Right atrium auricular region (tissue), 2 donors: ENCODE results near the gene BBX. TPM values are rescaled to one million over a fixed set of nuclear protein-coding genes. Genes with fewer than 3 reads are reported as not detected.

Experiments
- DNase-seq: peaks from one replicate; pipeline ENCODE4 v3.0.0-alpha.2; 2019; ENCODE audit warnings: low spot score
- H3K27ac ChIP-seq, 2 donors: fragments of 200-600 bp; sonication (generic); 1 replicate in 1 of 2; 2 replicates in 1 of 2; pipeline ENCODE4 v1.5.1; 2016 to 2019
- H3K27me3 ChIP-seq, 2 donors: fragments of 200-600 bp; sonication (generic); one replicate each; pipeline versions ENCODE4 v1.5.1 to v1.6.0; 2017 to 2019
- H3K36me3 ChIP-seq: fragments of 200-600 bp; sonication (generic); one replicate; pipeline ENCODE4 v1.5.1; 2016
- H3K4me1 ChIP-seq, 2 donors: fragments of 200-600 bp; sonication (generic); one replicate each; pipeline versions ENCODE4 v1.5.1 to v1.6.0; 2017 to 2019
- H3K4me3 ChIP-seq, 2 donors: fragments of 200-600 bp; sonication (generic); 1 replicate in 1 of 2; 2 replicates in 1 of 2; pipeline ENCODE4 v1.5.1; 2017 to 2019; ENCODE audit warnings: mild to moderate bottlenecking in 1 of 2, moderate library complexity in 1 of 2
- H3K9me3 ChIP-seq, 2 donors: fragments of 200-600 bp; sonication (generic); one replicate each; pipeline ENCODE4 v1.5.1; 2019
- CTCF ChIP-seq, 2 donors: fragments of 200-600 bp; sonication (generic); IDR thresholded peaks; one replicate each; pipeline ENCODE4 v1.5.1; 2019; ENCODE audit warnings: antibody characterized with exemption in 2 of 2
- total RNA-seq, 2 donors: library from RNA; depleted of rRNA; stranded (reverse); fragments of >200 nt; gene quantifications; one replicate each; pipeline ENCODE4 v1.1.0, GENCODE V29; 2016

The BBX gene
- total RNA-seq, 2 donors from 2014 or later: 33.8 to 57.2 TPM

- H3K4me3 ChIP-seq: no peak overlapping the region
- no peaks in the 10 kb centered on the region for H3K9me3 ChIP-seq
- H3K27me3 ChIP-seq: no peaks in the 10 kb centered on the region
- no peak overlapping the region for H3K27ac ChIP-seq
- DNase-seq: no peak
- H3K36me3 ChIP-seq: peaks cover 36% of the 10 kb centered on the region
- TF ChIP-seq CTCF (IDR thresholded peaks at IDR 0.05): no peak
- H3K4me1 ChIP-seq: no peaks in the 10 kb centered on the region
These were observed 283.8 kb downstream of the BBX start for GRCh38 chr3:107806536-107806935.

DNA sequence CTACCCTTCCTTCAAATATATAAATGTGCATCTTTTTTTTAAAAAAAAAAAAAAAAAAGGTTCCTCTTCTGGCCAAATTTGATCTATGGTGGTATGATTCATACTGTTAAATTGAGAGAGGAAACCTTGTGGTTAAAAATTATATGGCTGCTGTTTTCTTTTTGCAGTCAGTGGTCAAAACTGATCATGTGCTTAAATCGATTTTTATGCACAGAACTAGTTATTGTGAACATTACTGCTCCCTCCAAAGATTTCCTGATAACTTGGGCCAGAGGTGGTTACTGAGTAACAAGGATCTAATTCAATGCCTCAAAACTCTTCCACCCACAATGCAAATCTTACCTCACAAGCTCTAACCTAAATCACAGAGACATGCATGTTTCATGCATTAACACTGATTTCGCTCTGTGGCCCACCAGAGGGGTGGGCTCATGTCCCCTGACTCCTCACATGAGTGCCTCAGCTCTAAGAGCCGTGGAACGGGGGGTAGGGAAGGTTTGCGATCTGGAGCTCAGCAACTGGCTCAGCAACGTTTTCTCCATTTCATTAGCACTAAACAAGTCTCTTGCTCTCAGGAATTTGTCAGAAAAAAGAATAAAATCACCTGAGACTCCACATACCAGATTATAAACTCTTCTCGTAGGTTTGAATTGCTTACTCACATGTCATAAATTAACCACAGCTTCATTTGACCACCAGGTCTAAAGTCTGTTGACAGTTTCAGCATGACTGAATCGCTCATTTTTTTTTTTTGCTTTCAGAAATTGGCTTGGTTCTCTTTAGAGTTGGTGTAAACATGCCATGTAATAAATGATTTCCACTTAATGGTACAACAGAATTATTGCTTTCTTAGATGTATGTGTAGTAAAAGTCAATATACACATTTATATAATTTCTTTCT is 287.7 kb downstream of the BBX start:
- H3K27ac ChIP-seq: no peak overlapping the region
- TF ChIP-seq CTCF (IDR thresholded peaks at IDR 0.05): no peak

DNA sequence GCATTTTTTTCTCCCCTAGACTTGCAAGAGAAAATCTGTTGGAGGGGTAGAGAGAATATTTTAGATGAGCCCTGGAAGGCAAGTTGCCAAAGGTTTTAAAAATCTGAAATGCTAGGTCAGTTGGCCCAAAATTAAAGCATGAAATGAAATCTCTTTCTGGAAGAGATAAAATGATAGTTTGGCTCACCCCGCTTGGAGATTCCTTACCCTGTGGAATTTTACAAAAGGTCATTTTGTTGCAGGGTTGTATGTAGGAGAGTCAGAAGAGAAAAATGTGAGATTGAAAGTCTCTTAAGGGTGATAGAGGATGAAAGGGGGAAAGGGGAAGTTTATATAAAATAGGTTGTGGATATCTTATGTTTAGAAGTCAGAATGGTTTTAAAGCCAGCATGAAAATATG is 290.3 kb downstream of the BBX start:
- no peak overlapping the region for H3K4me3 ChIP-seq

More for the DNA sequence above, 287.7 kb downstream of the BBX start:
- peaks cover 17% of the 10 kb centered on the region for H3K36me3 ChIP-seq
- no peaks in the 10 kb centered on the region for H3K27me3 ChIP-seq
- DNase-seq: no peak
- no peak overlapping the region for H3K4me3 ChIP-seq
- no peaks in the 10 kb centered on the region for H3K9me3 ChIP-seq
- H3K4me1 ChIP-seq: peaks cover 0 to 8% of the 10 kb centered on the region in 2 donors

GRCh38 chr3:107816107-107816506 is 293.3 kb downstream of the BBX start:
- peaks cover 0 to 8% of the 10 kb centered on the region in 2 donors for H3K4me1 ChIP-seq
- DNase-seq: no peak
- no peaks in the 10 kb centered on the region for H3K36me3 ChIP-seq
- no peak overlapping the region for H3K27ac ChIP-seq
- no peak overlapping the region for H3K4me3 ChIP-seq
- TF ChIP-seq CTCF (IDR thresholded peaks at IDR 0.05): no peak
- H3K9me3 ChIP-seq: no peaks in the 10 kb centered on the region
- no peaks in the 10 kb centered on the region for H3K27me3 ChIP-seq

More for the DNA sequence above, 290.3 kb downstream of the BBX start:
- TF ChIP-seq CTCF (IDR thresholded peaks at IDR 0.05): no peak
- no peaks in the 10 kb centered on the region for H3K9me3 ChIP-seq
- H3K27me3 ChIP-seq: no peaks in the 10 kb centered on the region
- H3K27ac ChIP-seq: no peak overlapping the region
- no peak for DNase-seq
- peaks cover 0 to 8% of the 10 kb centered on the region in 2 donors for H3K4me1 ChIP-seq
- no peaks in the 10 kb centered on the region for H3K36me3 ChIP-seq

DNA sequence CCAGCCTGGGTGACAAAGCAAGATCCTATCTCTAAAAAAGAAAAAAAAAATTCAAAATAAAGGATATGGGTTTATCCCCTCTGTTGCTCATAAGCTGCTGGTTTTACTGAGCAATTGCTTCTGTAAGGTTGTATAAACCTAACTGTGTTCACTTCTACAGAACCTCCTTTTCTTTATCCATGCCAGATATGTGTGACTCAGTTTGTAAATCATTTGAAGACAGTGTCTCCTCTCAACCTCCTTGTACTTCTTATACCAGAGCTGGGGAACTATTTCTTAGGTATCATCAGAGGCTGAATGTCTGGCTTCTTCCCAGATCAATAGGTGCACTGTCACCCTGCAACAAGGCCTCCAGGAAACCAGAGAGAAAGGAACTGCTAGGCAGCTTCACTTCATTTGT is 294.3 kb downstream of the BBX start:
- no peaks in the 10 kb centered on the region for H3K36me3 ChIP-seq
- TF ChIP-seq CTCF (IDR thresholded peaks at IDR 0.05): no peak

More for the DNA sequence above, 294.3 kb downstream of the BBX start:
- Histone ChIP-seq H3K9me3 (no peaks in the 10 kb centered on the region), H3K27ac (no peak overlapping the region), H3K4me3 (no peak overlapping the region), H3K27me3 (no peaks in the 10 kb centered on the region), H3K4me1 (peaks cover 0 to 8% of the 10 kb centered on the region in 2 donors)
- DNase-seq: no peak
